Right renal cortex interstitium (tissue), 3 donors: ENCODE measurements around the gene INPP5E. TPM values are rescaled to one million over a fixed set of nuclear protein-coding genes. Genes with fewer than 3 reads are reported as not detected.
A peak's percentile ranks its signal among the peaks of the same experiment; 100 is the strongest.
"Not testable (repeated sequence)": the region's sequence is repeated elsewhere in the genome, so short reads cannot be mapped to it uniquely, and the experiment has no call there.

Experiments used
- DNase-seq, 3 donors: peaks; one replicate each; pipeline ENCODE4 v3.0.0-alpha.2; 2013; ENCODE audit warnings: low read depth in 3 of 3, low spot score in 2 of 3
- polyA plus RNA-seq, 3 donors: library from polyadenylated mRNA; unstranded; fragments of 120-200 nt; gene quantifications; one replicate each; pipeline ENCODE4 v1.2.1, GENCODE V29; 2013; ENCODE audit not compliant: insufficient read length in 3 of 3

Gene INPP5E
- polyA plus RNA-seq, 3 donors, result 9.7 to 11.0 (median 10.7) TPM

- not testable (repeated sequence) for DNase-seq
Observed at GRCh38 chr9:136407061-136407460, 32.6 kb downstream of the INPP5E start.

DNA sequence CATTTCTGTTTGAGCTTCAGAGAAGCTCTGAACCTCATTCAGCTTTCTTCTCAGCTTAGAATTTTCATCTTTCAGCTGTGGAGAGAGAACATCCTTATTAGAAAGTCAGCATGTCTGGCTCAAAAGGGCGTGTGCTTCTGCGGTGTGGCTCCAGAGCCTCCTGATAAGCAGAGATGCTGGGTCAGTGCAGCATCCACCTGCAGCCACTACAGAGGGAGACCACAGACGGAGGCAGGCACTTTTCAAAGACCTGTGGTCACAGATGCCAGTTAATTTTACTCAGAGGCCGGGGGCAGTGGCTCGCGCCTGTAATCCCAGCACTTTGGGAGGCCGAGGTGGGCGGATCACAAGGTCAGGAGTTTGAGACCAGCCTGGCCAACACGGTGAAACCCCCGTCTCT lies 33.7 kb downstream of the INPP5E start:
- not testable (repeated sequence) for DNase-seq

DNA sequence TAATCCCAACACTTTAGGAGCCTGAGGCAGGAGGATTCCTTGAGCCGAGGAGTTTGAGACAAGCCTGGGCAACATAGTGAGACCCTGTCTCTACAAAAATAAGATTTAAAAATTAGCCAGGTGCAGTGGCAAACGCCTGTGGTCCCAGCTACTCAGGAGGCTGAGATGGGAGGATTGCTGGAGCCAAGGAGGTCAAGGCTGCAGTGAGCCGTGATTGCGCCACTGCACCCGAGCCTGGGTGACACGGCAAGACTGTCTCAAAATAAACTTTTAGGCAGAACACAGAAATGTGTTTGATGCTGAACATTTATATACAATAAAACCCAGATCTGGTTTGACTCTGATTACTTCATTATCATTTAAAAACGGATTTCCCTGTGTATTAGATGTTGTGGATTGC lies 34.2 kb downstream of the INPP5E start:
- DNase-seq, result no peak

- DNase-seq, result no peak
Observed at GRCh38 chr9:136404801-136405136, 34.9 kb downstream of the INPP5E start.

GRCh38 chr9:136403915-136404800 lies 35.5 kb downstream of the INPP5E start:
- DNase-seq, result no peak

GRCh38 chr9:136403538-136403914 lies 36.1 kb downstream of the INPP5E start:
- DNase-seq, result no peak

DNA sequence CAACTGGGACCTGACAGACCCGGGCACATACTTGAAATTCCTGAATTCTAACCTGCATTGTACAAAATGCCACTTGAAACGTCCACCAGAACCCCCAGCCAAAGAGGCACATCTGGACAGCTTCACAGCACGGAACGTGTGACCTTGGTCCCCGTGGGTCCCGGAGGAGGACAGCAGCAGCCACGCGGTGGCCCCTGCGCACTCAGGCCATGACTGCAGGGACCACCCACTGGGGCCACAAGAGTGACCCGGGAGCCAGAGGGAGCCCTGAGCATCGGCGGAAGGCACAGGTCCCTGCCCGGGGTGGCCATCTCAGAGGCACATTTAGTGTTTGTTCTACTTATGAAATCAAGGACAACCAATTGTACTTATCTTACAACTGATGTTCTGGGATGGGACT lies 37.6 kb downstream of the INPP5E start:
- no peak for DNase-seq

- no peak for DNase-seq
Observed at GRCh38 chr9:136401173-136401922, 38.3 kb downstream of the INPP5E start.

DNA sequence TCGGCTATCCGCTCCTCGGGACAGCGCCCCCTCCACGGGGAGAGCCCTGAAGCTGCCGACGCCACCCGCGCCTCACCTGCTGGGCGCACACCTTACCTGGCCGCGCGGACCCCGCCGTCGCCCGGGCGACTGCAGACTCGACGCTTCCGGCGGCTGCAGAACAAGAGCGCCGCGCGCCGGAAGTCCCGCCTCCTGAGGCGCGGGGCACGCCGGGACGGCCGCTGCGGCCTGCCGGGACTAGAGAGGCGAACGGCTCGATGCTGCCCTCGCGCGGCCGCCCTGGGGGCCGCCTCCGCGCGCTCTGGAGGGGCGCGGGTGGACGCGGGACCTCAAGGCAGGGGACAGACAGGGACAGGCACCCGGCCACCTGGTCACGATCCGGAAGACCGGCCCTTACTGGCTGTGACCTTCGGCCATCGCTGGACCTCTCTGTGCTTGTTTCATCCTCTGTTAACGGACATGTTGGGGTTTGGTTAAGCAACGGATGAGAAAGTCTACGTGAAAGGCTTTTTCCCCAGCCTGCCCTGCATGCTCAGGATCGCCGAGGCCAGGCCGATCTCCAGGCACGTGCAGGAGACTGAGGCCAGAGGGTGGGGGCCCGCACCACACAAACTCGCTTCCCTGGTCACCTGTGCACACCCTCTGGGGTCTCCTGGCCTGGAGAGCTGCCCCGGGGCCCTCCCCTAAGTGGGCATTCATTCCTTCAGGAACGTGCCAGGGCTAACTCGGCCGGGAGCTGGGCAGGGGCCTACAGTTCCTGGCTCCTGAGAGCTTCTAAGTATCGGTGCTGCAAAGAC lies 39.4 kb downstream of the INPP5E start, which contains the start of gene SNAPC4:
Gene SNAPC4, minus strand, starts transcription at position 133 of the 797 bp plus-strand sequence. CDS start 1,742 bp downstream, outside the sequence.
- DNase-seq, result peak; percentile 58 to 76 (median 67)

DNA sequence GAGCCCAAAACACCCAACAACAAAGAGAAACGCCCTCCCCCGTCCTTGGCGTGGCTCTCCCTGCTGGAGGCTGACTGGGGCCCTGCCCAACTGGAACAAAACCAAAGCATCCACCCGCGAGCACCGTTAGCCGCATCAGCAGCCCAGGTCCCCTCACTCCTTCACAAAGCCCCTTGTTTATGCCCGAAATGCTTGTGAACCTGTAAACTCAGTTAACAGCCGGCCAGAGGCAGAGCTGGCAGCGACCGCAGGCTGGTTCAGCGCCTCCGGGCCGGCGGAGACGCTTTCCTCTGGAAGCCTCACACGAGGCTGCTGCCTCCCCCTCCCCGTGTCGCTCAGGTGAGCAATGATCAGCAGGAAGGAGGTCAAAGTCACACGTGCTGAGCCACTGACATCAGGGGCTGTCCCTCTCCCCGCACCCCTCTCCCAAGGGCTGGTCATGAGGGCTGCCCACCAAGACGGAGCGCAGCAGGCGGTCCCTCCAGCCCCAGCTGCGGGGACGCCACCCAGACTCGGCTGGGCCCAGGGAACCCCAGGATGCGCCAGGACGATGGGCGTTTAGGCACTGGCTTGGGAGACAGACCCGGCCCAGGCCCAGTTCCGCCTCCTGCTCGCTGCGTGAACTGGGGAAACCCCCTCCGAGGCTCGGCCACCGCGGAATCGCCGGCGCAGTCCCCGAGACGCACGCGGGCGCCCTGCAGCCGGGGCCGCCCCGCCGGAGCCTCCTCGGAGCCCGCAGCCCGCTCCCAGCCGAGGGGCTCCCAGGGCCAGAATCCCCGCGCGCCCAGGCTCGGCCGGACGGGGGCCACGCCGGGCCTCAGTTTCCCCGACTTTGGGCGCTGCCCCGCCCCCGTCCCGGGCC lies 40.2 kb downstream of the INPP5E start:
- DNase-seq, result no peak

DNA sequence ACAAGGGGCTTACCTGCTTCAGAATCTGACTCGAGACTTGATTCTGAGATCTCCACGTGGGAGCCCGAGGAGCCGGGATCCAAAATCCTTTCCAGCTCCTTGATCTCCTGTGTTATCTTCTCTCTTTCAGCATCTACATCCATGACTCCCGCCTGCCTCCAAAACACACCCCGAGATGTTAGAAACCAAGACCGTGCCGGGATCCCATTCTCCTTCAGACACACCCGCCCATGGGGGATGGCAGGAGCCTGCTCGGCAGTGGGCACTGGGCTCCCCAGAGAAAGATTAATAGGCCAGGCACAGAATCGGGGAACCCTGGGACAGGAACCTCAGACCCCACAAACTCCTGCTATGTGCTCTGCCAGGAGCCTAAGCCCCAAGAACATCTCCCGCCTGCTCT lies 41.4 kb downstream of the INPP5E start:
- no peak for DNase-seq

DNA sequence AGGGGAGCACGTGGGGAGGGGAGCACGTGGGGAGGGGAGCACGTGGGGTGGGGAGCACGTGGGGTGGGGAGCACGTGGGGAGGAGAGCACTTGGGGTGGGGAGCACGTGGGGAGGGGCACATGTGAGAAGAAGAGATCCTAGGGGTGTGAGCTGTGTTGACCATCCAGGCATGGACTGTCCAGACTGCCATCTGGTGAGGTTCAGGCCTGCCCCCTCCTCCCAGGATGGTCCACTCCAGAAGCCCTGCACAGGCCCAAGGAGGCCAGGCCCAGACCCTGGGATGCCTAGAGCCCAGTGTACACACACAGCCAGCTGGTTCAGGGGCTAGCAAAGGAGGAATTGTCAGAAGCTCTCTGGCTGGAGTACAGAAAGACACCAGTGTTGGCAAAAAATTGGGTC lies 42.0 kb downstream of the INPP5E start:
- DNase-seq, result no peak

- no peak for DNase-seq
Observed at GRCh38 chr9:136396219-136396515, 43.5 kb downstream of the INPP5E start.

DNA sequence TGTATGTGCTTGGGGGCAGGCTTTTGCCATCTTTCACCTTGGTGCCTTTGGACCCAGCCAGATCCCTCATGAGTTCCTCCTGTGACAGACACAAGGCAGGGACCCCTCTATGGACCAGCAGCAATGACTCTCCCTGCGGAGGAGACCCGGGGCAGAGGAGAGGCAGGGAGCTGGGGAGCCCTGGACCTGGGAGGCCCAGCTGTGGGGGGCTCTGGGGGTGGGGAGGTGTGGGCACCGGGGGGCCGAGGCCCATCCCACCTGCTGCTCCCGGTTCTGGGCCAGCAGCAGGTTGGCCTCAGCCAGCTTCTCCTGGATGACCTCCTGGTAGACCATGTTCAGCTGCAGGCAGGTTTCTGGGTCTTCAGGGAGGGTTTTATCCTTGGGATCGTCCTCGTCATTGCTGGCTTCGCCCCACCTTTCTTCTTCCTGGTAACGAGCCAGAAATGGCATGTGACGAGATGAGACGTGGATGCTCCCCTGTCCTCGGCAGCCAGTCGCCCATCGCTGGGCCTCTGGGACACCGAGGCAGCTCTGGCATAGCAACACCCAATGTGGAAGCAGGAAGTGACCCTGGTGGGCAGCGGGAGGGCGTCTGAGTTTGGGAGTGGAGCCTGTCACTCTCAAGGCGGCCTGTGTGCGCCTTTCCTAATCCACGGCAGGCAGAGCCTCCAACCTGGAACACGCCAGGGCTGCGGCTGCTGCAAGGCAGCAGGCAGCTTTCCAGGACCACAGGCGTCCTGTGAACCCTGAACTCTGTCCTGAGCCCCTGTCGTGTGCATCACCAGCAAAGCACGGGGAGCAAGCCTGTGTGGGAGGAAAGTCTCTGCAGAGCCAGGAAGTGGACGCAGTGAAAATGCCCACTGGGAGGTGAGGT lies 44.1 kb downstream of the INPP5E start:
- no peak for DNase-seq

DNA sequence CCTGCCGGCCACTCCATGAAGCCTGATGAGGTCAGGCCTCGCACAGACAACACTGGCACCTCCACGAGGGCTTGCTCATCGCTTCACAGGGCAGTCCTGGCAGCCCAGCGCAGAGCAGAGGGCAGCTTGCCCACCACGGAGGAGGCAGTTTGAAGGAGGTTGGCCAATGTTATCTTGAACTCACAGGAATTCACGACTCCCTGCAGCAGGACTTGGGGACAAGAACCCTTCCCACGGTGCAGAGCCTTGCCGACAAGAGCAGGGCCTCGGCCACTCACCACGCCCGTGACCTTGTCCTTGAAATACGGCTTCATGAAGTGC lies 44.7 kb downstream of the INPP5E start:
- DNase-seq, result no peak

DNA sequence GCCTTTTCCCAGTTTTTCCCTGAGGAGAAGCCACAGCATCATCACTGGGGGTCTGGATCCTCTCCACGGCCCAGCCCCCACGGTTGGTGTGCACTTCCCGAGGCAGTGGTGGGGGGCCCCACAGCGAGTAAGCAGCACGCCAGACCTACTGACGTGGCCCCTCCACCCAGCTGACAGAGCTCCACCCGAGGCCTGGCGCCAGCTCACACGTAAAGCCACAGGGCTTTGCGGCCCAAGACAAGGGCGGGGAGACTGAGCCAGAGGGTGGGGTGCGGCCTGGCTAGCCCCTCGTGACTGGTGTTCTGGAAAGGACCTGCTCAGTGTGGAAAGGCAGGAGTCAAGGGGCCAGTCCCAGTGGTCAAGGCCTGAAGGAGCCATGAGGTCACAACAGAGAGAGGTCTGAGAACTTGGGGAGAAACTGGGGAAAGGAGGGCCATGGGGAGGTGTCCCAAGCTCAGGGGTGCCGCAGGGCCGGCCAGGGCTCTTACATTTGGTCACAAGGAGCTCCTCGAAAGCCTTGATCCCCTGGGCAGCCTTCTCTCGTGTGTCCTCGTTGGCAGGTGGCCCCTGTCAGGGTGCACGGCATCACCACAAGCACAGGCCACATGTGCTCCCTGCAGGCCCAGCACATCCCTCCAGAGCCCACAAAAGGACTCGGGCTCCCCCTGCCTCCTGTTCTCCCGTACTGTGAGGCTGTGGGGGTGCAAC lies 45.2 kb downstream of the INPP5E start:
- no peak for DNase-seq

- DNase-seq, result no peak
Observed at GRCh38 chr9:136393531-136393930, 46.1 kb downstream of the INPP5E start.

DNA sequence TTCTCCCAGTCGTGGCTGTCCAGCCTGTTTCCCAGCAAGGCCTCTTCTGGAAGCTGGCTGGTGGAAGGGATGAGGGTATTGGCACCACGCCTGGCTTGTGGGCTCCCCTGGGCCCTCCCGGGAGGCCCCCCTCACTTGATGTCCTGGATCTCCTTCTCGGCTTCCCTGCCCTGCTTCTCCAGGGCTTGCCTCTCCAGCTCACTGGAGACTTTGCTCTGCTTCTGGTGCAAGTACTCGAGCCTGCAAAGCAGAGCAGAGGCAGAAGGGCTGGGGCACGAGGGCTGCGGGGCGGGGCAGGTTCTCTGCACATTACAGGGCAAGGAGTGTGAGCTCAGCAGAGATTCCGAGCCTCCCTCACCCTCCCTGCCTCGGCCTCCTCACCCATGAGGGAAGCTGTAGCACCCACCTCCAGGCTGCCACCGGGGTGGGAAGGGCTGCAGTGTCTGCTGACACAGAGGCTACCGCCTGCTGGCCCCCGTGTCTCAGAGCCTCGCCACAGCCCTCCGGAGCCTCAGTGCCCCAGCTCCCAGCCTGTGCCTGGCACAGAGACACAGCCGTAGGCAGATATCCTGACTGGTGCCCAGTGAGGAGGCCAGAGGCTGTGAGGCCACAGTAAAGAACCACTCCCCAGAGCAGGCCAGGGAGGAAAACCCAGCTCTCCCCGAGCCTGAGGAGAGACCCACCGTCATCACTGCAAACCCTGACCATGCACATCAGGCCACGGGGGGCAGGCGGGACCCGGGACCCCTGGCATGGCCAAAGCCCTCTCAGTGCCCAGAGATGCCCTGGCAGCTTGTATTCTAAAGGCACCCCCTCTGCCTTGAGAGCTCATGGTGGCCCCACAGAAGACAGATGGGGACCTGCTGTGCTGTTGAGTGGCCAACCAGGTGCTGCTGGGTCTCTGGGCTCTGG lies 46.9 kb downstream of the INPP5E start:
- DNase-seq, result no peak
